ENCODE data around the gene CNOT10.

GRCh38 chr3:32818229-32818969, 133.4 kb downstream of the CNOT10 start:
- TF ChIP-seq POLR2A (IDR thresholded peaks at IDR 0.05) (no peak), CTCF (IDR thresholded peaks at IDR 0.05) (no peak)

Data from esophagus squamous epithelium (tissue), 4 donors.